ENCODE results near the gene BLTP3A.
A peak's percentile ranks its signal among the peaks of the same experiment; 100 is the strongest.
"Not testable (repeated sequence)": the region's sequence is repeated elsewhere in the genome, so short reads cannot be mapped to it uniquely, and the experiment has no call there.

The BLTP3A gene

DNA sequence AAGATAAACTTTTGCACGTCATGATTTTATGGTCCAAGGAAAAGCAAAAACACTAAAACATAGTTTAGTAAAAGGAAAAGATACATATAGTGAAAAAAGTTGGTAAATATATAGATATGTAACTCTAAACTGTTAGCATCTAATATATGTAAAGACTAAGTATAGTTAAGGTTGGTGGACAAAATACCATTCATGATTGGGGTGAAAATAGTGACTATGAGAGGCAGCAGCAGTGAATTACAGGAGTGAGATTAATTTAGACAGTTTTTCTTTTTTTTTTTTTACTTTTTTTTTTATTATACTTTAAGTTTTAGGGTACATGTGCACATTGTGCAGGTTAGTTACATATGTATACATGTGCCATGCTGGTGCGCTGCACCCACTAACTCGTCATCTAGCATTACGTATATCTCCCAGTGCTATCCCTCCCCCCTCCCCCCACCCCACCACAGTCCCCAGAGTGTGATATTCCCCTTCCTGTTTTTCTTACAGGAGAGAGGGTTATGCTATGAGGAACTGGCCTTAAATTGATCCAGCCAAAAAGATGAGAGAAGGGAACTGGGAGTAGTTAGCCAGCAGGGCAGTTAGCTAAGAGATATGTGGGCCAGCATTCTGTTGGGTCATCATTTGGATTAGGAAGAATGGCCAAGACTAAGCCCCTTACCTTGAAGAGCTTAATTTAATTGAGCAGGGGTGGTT, 27.1 kb downstream of the BLTP3A start:
- peak; percentile 88 for TF ChIP-seq SPI1 (IDR thresholded peaks at IDR 0.05; ENCODE audit: borderline replicate concordance, low read depth)
- H3K27ac ChIP-seq (replicated peaks) = 0 out of 2 replicates have a peak overlapping the region, but pooled peaks have one; percentile 11
- DNase-seq (ENCODE audit: low read depth in 1 of 2, low spot score in 1 of 2) = peak; percentile 32 to 55

DNA sequence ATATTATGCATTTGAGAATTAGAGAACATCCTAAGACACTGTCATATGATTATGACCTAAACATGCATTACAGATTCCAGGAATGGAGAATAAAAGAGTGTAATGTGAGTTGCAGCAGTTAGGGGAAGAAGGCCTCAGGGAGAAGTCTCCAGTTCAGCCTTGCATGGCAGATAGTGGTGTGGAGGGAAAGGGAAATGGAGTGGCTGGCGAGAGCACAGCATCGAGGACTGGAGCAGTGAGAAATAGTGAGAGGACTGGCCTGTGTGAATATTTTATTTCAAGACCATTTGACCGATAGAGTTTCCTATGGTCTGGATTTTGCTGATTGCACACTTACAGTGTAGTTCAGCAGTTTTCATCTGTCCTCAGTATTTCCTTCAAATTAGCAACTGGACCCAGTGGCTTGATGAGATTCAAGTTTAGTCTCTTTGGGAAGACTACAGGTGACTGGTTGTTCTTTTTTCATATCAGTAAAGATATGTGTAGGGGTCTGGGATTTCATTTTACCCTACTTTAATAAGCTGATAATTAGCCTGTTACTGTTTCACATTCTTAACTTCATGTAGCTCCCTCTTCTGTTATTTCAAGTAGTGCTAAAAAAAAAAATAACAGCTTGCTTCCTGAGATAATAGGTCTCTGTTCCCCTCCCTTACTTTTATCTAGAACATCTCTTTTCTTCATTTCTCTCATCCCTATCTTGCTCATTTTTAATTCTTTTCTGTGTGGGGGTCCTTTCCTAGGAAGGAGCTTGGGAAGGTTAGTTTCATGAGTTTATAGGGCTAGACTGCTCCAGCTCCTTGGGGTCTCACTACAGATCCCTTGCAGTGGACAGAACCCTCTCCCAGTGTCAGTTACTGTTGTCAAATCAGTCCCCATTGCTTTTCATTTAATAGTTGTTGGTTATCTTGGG, 27.9 kb downstream of the BLTP3A start:
- no peak overlapping the region for H3K27ac ChIP-seq (replicated peaks)
- no peak overlapping the region for H3K4me3 ChIP-seq (replicated peaks; ENCODE audit: insufficient read depth, low read length)
- H3K27me3 ChIP-seq (ENCODE audit: insufficient read depth, poor library complexity, severe bottlenecking) = no peaks in the 10 kb centered on the region
- no peak for DNase-seq (ENCODE audit: low read depth in 1 of 2, low spot score in 1 of 2)
- TF ChIP-seq SPI1 (IDR thresholded peaks at IDR 0.05; ENCODE audit: borderline replicate concordance, low read depth) = no peak
- no peak for TF ChIP-seq GABPA (IDR thresholded peaks at IDR 0.05; ENCODE audit: low read depth)
- TF ChIP-seq, protein P1, sequence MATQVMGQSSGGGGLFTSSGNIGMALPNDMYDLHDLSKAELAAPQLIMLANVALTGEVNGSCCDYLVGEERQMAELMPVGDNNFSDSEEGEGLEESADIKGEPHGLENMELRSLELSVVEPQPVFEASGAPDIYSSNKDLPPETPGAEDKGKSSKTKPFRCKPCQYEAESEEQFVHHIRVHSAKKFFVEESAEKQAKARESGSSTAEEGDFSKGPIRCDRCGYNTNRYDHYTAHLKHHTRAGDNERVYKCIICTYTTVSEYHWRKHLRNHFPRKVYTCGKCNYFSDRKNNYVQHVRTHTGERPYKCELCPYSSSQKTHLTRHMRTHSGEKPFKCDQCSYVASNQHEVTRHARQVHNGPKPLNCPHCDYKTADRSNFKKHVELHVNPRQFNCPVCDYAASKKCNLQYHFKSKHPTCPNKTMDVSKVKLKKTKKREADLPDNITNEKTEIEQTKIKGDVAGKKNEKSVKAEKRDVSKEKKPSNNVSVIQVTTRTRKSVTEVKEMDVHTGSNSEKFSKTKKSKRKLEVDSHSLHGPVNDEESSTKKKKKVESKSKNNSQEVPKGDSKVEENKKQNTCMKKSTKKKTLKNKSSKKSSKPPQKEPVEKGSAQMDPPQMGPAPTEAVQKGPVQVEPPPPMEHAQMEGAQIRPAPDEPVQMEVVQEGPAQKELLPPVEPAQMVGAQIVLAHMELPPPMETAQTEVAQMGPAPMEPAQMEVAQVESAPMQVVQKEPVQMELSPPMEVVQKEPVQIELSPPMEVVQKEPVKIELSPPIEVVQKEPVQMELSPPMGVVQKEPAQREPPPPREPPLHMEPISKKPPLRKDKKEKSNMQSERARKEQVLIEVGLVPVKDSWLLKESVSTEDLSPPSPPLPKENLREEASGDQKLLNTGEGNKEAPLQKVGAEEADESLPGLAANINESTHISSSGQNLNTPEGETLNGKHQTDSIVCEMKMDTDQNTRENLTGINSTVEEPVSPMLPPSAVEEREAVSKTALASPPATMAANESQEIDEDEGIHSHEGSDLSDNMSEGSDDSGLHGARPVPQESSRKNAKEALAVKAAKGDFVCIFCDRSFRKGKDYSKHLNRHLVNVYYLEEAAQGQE (IDR thresholded peaks at IDR 0.05; ENCODE audit: insufficient replicate concordance, low read depth) = no peak
- TF ChIP-seq, protein P2, sequence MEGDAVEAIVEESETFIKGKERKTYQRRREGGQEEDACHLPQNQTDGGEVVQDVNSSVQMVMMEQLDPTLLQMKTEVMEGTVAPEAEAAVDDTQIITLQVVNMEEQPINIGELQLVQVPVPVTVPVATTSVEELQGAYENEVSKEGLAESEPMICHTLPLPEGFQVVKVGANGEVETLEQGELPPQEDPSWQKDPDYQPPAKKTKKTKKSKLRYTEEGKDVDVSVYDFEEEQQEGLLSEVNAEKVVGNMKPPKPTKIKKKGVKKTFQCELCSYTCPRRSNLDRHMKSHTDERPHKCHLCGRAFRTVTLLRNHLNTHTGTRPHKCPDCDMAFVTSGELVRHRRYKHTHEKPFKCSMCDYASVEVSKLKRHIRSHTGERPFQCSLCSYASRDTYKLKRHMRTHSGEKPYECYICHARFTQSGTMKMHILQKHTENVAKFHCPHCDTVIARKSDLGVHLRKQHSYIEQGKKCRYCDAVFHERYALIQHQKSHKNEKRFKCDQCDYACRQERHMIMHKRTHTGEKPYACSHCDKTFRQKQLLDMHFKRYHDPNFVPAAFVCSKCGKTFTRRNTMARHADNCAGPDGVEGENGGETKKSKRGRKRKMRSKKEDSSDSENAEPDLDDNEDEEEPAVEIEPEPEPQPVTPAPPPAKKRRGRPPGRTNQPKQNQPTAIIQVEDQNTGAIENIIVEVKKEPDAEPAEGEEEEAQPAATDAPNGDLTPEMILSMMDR (IDR thresholded peaks at IDR 0.05; ENCODE audit: insufficient read depth, low read length) = no peak
- TF ChIP-seq POLR2AphosphoS5 (IDR thresholded peaks at IDR 0.05; ENCODE audit: low read depth) = no peak

More for the DNA sequence above, 27.1 kb downstream of the BLTP3A start:
- not testable (repeated sequence) for H3K27me3 ChIP-seq (ENCODE audit: insufficient read depth, poor library complexity, severe bottlenecking); H3K4me3 ChIP-seq (replicated peaks; ENCODE audit: insufficient read depth, low read length)

DNA sequence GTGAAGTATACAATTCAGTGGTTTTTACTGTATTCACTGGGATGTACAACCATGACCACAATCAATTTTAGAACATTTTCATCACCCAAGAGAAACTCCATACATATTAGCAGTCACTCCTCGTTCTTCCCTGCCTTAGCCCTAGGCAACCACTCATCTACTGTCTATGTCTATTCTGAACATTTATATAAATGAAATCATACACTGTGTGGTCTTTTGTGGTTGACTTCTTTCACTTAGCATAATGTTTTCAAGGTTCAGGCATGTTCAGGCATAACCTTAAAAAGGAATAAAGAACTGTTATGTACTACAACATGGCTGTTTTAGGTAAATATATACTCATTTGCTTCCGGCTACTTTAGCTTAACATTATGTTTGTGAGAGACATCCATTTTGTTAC, 37.3 kb downstream of the BLTP3A start:
- Histone ChIP-seq H3K27ac (replicated peaks) (no peak overlapping the region), H3K27me3 (ENCODE audit: insufficient read depth, poor library complexity, severe bottlenecking) (no peaks in the 10 kb centered on the region), H3K4me3 (replicated peaks; ENCODE audit: insufficient read depth, low read length) (no peak overlapping the region)
- DNase-seq (ENCODE audit: low read depth in 1 of 2, low spot score in 1 of 2) = no peak
- TF ChIP-seq, protein P2 (IDR thresholded peaks at IDR 0.05; ENCODE audit: insufficient read depth, low read length) = no peak
- TF ChIP-seq GABPA (IDR thresholded peaks at IDR 0.05; ENCODE audit: low read depth) = no peak
- TF ChIP-seq, protein P1 (IDR thresholded peaks at IDR 0.05; ENCODE audit: insufficient replicate concordance, low read depth) = no peak
- no peak for TF ChIP-seq SPI1 (IDR thresholded peaks at IDR 0.05; ENCODE audit: borderline replicate concordance, low read depth)
- no peak for TF ChIP-seq POLR2AphosphoS5 (IDR thresholded peaks at IDR 0.05; ENCODE audit: low read depth)

DNA sequence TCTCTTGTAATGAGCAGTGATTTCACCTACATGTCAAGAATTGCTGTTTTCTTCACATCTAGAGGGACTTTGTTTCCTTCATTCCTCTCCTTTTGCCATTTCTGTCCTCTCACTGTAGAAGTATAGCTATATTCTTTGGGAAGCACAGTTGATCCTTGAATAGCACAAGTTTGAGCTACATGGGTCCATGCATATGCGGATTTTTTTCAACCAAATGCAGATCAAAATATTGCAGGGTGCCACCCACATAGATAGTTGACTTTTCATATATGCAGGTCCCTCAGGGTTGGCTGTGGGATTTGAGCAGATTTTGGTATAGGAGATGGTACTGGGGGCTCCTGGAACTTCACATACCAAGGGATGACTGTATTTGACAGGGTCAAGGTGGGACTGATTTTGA, 41.1 kb downstream of the BLTP3A start:
- no peaks in the 10 kb centered on the region for H3K27me3 ChIP-seq (ENCODE audit: insufficient read depth, poor library complexity, severe bottlenecking)
- no peak for DNase-seq (ENCODE audit: low read depth in 1 of 2, low spot score in 1 of 2)
- H3K27ac ChIP-seq (replicated peaks) = no peak overlapping the region
- TF ChIP-seq POLR2AphosphoS5 (IDR thresholded peaks at IDR 0.05; ENCODE audit: low read depth) (no peak), SPI1 (IDR thresholded peaks at IDR 0.05; ENCODE audit: borderline replicate concordance, low read depth) (no peak), GABPA (IDR thresholded peaks at IDR 0.05; ENCODE audit: low read depth) (no peak)
- TF ChIP-seq, protein P2 (IDR thresholded peaks at IDR 0.05; ENCODE audit: insufficient read depth, low read length) = no peak
- no peak overlapping the region for H3K4me3 ChIP-seq (replicated peaks; ENCODE audit: insufficient read depth, low read length)

Data from HL-60 (cell line).